Medulla oblongata (tissue), 1 donor: ENCODE measurements around the gene PCDHA8.
"Not testable (repeated sequence)": the region's sequence is repeated elsewhere in the genome, so short reads cannot be mapped to it uniquely, and the experiment has no call there.

Source experiments
- DNase-seq: peaks from one replicate; pipeline ENCODE4 v3.0.0-alpha.2; 2015; ENCODE audit errors: extremely low spot score

PCDHA8 gene

GRCh38 chr5:140869555-140869886 lies 28.5 kb downstream of the PCDHA8 start:
- DNase-seq: no peak

DNA sequence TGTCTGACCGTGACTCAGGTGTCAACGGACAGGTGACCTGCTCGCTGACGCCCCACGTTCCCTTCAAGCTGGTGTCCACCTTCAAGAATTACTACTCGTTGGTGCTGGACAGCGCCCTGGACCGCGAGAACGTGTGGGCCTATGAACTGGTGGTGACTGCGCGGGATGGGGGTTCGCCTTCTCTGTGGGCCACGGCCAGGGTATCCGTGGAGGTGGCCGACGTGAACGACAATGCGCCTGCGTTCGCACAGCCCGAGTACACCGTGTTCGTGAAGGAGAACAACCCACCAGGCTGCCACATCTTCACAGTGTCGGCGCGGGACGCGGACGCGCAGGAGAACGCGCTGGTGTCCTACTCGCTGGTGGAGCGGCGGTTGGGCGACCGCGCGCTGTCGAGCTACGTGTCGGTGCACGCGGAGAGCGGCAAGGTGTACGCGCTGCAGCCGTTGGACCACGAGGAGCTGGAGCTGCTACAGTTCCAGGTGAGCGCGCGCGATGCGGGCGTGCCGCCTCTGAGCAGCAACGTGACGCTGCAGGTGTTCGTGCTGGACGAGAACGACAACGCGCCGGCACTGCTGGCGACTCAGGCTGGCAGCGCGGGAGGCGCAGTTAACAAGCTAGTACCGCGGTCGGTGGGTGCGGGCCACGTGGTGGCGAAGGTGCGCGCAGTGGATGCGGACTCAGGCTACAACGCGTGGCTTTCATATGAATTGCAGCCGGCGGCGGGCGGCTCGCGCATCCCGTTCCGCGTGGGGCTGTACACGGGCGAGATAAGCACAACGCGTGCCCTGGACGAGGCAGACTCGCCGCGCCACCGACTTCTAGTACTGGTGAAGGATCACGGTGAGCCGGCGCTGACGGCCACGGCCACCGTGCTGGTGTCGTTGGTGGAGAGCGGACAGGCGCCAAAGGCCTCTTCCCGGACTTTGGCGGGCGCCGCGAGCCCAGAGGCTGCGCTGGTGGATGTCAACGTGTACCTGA lies 29.5 kb downstream of the PCDHA8 start:
- no peak for DNase-seq

GRCh38 chr5:140875085-140876065 lies 34.4 kb downstream of the PCDHA8 start, which contains the start of gene PCDHA12:
PCDHA12 (plus strand) TSS chr5:140875308; CDS start chr5:140875473, 165 bp downstream.
- DNase-seq: peak; percentile 7

DNA sequence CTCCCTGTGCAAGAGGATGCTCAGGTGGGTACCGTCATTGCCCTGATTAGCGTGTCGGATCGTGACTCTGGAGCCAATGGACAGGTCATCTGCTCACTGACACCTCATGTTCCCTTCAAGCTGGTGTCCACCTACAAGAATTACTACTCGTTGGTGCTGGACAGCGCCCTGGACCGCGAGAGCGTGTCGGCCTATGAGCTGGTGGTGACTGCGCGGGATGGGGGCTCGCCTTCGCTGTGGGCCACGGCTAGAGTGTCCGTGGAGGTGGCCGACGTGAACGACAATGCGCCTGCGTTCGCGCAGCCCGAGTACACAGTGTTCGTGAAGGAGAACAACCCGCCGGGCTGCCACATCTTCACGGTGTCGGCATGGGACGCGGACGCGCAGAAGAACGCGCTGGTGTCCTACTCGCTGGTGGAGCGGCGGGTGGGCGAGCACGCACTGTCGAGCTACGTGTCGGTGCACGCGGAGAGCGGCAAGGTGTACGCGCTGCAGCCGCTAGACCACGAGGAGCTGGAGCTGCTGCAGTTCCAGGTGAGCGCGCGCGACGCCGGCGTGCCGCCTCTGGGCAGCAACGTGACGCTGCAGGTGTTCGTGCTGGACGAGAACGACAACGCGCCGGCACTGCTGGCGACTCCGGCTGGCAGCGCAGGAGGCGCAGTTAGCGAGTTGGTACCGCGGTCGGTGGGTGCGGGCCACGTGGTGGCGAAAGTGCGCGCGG lies 35.7 kb downstream of the PCDHA8 start:
- DNase-seq: not testable (repeated sequence)

DNA sequence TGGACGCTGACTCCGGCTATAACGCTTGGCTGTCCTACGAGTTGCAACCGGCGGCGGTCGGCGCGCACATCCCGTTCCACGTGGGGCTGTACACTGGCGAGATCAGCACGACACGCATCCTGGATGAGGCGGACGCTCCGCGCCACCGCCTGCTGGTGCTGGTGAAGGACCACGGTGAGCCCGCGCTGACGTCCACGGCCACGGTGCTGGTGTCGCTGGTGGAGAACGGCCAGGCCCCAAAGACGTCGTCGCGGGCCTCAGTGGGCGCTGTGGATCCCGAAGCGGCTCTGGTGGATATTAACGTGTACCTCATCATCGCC lies 36.2 kb downstream of the PCDHA8 start:
- no peak for DNase-seq

- DNase-seq: peak; percentile 36
These were observed 41.1 kb downstream of the PCDHA8 start, which contains the start of gene PCDHA13 for GRCh38 chr5:140881889-140882590. PCDHA13 (plus strand) TSS chr5:140882124; CDS start chr5:140882269, 145 bp downstream.

GRCh38 chr5:140882591-140882899 lies 41.6 kb downstream of the PCDHA8 start:
- peak; percentile 54 for DNase-seq

- no peak for DNase-seq
These were observed 42.4 kb downstream of the PCDHA8 start for GRCh38 chr5:140883373-140883772.

GRCh38 chr5:140883927-140884697 lies 43.1 kb downstream of the PCDHA8 start:
- DNase-seq: no peak
